Muscle of back (tissue), 11 donors: ENCODE data around the gene C1orf159. TPM values are rescaled to one million over a fixed set of nuclear protein-coding genes. Genes with fewer than 3 reads are reported as not detected.

Experiments
- DNase-seq, 3 donors: peaks; one replicate each; pipeline versions ENCODE4 v3.0.0 to v3.0.0-alpha.2; 2013
- polyA plus RNA-seq, 10 donors: library from polyadenylated mRNA; unstranded; fragments of 120-200 nt; gene quantifications; one replicate each; pipeline ENCODE4 v1.2.1, GENCODE V29; 2013; ENCODE audit not compliant: insufficient read length in 10 of 10

Gene C1orf159
- polyA plus RNA-seq, 10 donors: 3.8 to 7.1 (median 4.6) TPM

DNA sequence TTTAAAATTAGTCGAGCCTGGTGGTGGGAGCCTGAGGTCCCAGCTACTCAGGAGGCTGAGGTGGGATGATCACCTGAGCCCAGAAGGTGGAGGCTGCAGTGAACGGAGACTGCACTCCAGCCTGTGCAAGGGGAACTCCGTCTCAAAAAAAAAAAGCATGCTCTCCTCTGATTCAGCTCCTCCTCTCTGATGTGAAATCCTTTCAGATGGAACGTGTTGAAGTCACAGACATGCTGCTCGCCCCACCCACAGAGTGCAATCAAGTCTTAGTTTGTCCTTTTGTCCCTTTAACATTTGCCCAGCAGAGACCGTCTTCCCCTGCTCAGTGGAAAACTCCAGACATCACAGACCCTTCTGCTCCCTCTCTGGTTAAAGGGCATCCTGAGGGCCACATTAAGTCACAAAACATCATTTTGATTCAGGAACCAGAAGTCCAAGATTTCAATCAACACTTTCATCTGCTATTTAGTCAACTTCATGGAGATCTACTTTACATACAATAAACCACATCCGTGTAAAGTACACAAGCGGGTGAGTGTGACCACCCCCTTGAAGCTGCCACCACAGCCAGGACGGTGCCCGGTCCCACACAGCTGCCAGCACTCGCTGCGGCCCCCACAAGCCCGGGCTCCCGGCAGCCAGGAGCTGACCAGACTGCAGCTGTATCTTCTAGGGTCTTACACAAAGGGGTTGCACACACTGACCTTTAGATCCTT is 22.8 kb downstream of the C1orf159 start:
- no peak for DNase-seq

DNA sequence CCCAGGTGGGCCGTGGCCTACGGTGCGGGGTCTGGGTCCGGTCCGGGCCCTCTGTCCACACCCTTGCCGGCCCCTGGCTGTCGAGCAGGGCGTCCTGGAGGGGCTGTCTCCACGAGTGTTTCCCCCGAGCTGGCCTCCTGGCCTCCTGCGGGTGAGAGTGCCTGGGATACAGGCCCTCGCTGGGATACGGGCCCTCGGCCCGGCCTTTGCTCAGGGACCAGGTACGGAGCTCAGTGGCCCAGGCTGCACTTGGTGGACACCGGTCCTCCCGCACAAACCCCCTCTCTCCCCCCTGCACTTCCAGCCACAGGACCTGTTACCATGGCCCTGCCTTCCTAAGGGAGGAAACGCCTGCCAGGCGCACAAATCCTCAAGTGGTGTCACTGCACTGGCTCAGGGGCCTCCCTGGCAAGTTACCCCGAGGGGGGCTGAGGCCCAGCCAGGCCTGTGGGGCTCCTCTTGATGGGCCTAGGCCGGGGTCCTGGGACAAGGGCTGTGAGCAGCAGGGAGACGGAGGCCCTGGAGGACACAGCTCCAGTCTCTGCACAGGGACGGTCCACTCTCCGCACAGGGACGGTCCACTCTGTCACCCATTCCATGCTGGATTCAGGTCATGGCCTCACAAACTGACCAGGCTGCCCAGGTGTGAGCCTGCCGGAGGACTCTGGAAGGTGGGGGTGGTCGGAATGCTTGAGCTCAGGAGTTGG is 23.6 kb downstream of the C1orf159 start:
- DNase-seq: no peak

- no peak for DNase-seq
Measured at GRCh38 chr1:1091344-1092148, 24.3 kb downstream of the C1orf159 start.

DNA sequence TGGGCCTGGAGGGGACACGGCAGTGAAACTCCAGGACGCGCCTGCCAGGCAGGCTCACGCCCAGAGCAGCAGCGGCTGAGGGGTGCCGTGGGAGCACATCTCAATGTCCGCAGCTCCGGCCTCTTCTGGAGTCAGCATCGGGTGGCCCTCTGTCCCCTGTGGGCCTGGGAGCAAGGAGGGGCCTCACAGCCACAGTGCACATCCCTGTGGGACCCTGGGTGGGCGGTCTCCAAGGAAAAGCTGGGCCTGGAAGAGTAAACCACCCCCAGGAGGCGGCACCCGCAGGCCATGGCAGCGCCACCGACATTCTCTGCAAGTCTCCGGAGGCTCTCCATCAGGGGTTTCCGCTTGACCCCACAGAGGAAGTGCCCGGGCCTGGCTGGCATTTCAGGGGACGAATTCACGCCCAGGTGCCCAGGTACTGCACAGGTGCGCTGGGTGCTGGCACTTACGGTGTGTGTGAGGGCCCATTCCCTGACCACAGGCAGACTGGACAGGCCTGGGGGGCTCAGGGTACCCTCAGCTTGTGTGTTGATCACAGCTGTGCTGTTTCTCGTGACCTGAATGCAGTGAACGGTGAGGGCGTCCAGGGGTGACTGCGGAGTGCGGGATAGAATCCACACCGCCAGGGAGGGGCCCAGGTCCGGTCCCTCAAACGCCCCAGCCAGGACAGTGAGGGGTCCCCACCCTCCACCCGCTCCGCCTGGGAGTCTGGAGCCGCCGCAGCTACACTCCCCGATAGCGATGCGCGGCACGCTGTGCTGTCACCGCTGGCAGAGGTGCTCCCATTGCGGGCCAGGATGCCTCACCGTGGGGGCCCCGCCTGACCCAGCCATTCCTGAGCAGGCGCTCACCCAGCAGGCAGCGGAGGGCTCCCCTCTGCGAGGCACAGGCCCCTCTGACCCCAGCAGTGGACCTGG is 25.2 kb downstream of the C1orf159 start:
- no peak for DNase-seq

DNA sequence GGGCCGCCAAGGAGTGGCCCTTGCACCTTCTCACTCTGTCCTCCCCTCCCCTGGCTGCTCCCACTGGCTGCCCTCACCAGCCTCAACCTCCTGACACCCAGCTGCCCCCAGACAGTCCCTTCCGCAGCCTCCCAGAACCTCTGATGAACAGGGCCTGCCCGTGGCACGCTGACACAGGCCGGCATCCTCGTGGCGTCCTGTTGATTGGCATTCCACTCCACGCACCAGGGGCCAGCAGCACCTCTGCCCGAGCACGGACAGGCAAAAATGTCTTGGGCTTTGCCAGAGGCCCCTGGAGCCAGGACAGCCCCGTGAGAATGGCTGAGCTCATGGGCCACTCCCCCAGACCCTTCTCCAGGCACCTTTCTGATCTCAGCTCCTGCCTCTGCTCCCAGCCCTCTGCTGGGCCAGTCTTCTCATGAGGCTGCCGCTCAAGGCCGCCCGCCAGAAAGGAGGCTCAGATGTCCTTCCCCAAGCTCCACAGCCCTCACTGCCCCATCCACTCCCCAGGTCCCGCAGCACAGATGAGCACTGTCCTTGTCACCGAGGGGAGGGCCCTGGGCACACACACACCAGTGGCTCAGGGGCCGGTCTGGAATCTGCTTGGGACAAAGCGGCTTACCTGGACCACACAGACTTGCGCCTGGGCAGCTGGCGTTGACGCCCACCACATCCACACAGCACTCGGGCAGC is 26.0 kb downstream of the C1orf159 start:
- no peak for DNase-seq

- no peak for DNase-seq
Measured at GRCh38 chr1:1088801-1089680, 26.8 kb downstream of the C1orf159 start.

- no peak for DNase-seq
Measured at GRCh38 chr1:1088029-1088800, 27.7 kb downstream of the C1orf159 start.

GRCh38 chr1:1087351-1088028 is 28.4 kb downstream of the C1orf159 start:
- no peak for DNase-seq

- DNase-seq: no peak
Measured at GRCh38 chr1:1086911-1087341, 29.0 kb downstream of the C1orf159 start.

DNA sequence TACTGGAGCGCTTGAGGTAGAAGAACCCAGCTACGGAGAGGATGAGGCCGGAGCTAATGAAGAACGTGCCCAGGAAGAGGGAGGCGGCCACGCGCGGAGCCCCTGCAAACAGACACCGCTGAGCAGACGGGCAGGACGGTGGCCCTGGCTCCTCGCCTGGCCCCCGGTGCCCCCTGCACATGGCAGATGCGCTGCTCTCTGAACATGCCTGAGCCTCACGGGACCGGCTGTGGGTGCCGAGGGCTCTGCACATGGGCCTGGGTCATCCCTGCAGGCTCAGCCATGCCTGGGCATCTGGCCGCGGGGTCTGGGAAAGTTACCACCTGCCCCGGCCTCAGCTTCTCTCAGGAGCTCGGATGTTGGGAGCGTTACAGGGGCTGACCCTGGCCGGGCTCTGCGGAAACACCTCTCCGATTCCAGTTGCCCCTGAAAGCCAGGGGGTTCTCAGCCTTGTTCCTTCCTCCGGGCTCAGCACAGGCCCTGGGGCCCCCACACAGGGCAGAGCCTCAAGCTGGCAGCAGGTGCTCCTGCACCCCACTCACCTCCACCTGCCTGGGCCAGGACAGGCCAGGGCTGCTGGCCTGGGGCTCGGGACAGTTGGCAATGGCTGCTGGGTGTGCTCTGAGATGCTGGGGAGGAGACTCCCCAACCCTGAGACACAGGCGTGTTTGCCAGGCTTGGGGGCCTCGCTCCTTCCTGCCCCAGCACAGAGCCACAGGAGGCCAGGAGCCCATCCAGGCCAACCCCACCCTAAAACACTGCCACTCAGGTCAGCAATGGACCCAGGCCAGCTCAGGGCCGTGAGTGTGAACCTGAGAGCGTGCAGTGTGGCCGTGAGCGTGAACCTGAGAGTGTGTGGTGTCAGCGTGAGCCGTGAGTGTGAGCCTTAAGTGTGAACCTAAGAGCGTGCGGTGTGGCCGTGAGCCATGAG is 29.7 kb downstream of the C1orf159 start:
- DNase-seq: no peak

DNA sequence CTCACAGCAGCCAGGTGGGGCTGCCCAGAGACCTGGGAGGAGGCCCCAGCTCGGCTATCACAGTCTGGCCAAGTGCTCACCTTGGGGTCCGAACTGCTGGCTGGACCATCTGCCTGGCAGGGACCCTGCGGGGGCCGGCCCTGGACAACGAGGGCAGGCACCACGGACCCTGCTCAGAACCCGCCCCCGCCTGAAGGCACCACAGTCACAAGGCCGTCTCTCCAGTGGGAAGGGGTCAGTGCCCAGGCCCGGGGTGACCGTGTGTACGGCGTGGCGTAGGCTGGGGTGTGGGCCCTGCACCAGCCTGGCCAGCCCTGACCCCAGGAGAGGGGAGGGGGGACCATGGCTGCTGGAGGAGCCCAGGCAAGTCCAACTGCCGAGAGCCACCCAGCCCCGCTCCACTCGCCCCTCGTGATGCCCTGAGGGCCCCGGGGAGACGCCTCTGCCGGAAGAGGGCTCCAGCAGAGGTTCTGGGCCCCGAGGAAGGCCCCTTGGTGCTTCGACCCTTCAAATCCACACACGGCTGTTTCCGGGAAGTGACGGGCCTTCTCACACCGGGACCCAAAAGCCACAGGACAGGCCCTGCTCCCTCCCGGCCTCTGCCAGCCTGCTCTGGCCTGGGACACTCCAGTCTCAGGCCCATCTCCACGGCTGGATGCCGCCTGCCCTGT is 30.6 kb downstream of the C1orf159 start:
- DNase-seq: no peak

DNA sequence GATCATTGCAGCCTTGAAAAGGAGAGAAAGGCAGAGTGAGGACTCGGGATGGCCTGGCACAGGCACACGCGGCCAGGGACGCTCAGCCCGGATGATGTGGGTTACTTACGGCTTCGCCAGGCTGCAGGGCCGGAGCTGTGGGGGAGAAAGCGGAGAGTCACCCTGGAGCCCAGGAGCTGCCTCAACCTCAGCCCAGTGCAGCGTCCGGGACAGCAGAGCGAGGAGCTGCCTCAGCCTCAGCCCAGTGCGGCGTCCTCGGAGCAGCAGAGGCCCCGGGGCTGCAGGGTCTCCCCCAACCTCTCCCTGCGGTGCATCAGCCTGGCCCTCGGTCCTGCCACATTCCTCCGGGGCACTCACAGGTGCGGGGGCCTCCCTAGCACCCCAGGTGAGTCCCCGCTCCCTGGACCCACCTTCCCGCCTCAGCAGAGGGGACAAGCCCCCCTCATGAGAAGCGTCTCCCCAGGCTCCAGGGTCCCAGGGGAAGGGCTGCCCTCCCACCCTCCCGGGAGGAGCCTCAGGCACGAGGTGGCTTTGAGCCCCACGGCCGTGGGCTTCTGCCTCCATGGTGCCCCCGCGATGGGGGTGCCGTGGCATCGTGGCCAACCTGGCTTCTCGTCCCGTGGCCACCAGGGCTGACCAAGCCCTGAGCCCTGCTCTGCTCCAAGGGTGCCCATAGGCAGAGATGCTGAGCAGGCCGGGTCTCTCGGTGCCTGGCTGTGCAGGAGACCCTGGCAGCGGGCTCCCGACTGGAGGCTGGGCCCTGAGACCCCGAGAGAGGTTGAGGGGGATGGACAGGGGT is 31.3 kb downstream of the C1orf159 start:
- DNase-seq: no peak

DNA sequence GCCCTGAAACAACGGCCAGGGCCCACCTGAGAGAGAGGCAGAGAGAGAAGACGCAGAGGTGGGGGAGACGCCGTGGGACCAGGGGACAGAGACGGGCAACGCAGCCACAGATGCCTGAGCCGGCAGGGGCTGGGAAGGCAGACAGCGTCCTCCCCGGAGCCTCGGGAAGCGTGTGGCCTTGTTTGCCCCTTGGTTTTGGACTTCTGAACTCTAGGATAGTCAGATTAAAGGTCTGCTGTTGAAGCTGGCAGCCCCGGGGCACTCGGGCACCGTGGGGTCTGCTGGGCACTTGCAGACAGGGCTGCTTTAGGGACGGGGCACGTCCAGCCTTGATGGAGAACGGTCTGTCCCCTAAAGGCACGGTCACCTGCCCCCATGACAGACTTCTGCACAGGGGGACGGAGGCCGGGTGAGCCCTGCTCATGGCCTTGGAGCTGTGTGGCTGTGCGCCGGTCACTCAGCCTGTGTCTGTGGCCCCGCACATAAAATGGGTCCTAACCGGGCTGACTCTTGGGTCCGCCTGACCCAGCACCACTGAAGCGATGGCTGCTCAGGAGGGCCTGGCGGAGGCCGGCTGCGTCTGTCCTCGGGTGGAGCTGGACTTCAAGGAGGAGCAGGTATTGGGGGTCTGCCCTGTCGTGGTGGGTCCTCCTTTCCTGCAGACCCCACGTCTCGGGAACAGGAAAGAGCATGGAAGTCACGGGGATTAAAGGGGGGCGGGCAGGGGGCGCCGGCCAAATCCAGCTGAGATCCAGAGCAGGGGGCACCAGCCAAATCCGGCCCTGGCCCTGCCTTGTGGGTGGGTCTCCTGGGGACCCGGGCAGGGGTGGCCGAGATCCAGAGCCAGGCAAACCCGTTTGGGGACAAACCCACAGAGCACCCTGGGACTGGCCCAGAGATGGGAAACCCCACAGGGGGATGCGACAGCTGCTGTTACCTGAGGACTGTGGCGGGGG is 32.2 kb downstream of the C1orf159 start:
- DNase-seq: no peak

GRCh38 chr1:1082776-1083415 is 33.0 kb downstream of the C1orf159 start:
- DNase-seq: no peak
